Measurements from ENCODE around the gene SLC34A1. TPM values are rescaled to one million over a fixed set of nuclear protein-coding genes. Genes with fewer than 3 reads are reported as not detected.

SLC34A1 gene
- total RNA-seq, 4 donors from 2014 or later: not detected

GRCh38 chr5:177344891-177345290 is 39.3 kb upstream of the SLC34A1 start:
- intact Hi-C loops (cut with DNase I): no loop called here
- WGBS, 2 donors: 92 to 97% methylated on average over 6 of the region's 6 CpGs
- TF ChIP-seq CTCF (IDR thresholded peaks at IDR 0.05) (no peak), POLR2A (IDR thresholded peaks at IDR 0.05) (no peak)
- H3K4me3 ChIP-seq (replicated peaks in 1 of 3): no peak overlapping the region
- peaks cover 0 to 2% of the 10 kb centered on the region in 2 donors for H3K36me3 ChIP-seq
- no peaks in the 10 kb centered on the region for H3K9me3 ChIP-seq
- no peak overlapping the region for H3K27ac ChIP-seq
- H3K27me3 ChIP-seq: no peaks in the 10 kb centered on the region
- H3K4me1 ChIP-seq: peaks cover 3 to 12% of the 10 kb centered on the region in 2 donors
- no peak for DNase-seq

GRCh38 chr5:177346820-177347219 is 37.4 kb upstream of the SLC34A1 start:
- Histone ChIP-seq H3K27ac (no peak overlapping the region), H3K4me1 (peaks cover 14 to 21% of the 10 kb centered on the region in 2 donors), H3K36me3 (peaks cover 0 to 2% of the 10 kb centered on the region in 2 donors), H3K4me3 (replicated peaks in 1 of 3) (no peak overlapping the region), H3K9me3 (no peaks in the 10 kb centered on the region), H3K27me3 (no peaks in the 10 kb centered on the region)
- intact Hi-C loops (cut with DNase I): no loop called here
- DNase-seq: no peak
- TF ChIP-seq POLR2A (IDR thresholded peaks at IDR 0.05) (no peak), CTCF (IDR thresholded peaks at IDR 0.05) (no peak)
- WGBS, 2 donors: 77 to 93% methylated on average over 4 of the region's 4 CpGs

- H3K27me3 ChIP-seq: no peaks in the 10 kb centered on the region
- no peak for DNase-seq
- no peak overlapping the region for H3K4me3 ChIP-seq (replicated peaks in 1 of 3)
- TF ChIP-seq POLR2A (IDR thresholded peaks at IDR 0.05) (no peak), CTCF (IDR thresholded peaks at IDR 0.05) (no peak)
- peaks cover 14 to 27% of the 10 kb centered on the region in 2 donors for H3K4me1 ChIP-seq
- H3K36me3 ChIP-seq: peaks cover 0 to 2% of the 10 kb centered on the region in 2 donors
- intact Hi-C loops (cut with DNase I): no loop called here
- no peaks in the 10 kb centered on the region for H3K9me3 ChIP-seq
- 91 to 92% methylated on average over 4 of the region's 4 CpGs for WGBS, 2 donors
- H3K27ac ChIP-seq: no peak overlapping the region
These were observed 36.5 kb upstream of the SLC34A1 start for GRCh38 chr5:177347699-177348098.

GRCh38 chr5:177349362-177349647 is 34.9 kb upstream of the SLC34A1 start:
- TF ChIP-seq CTCF (IDR thresholded peaks at IDR 0.05): no peak
- no peak for TF ChIP-seq POLR2A (IDR thresholded peaks at IDR 0.05)
- intact Hi-C loops (cut with DNase I): no loop called here
- H3K4me3 ChIP-seq (replicated peaks in 1 of 3): no peak overlapping the region
- DNase-seq: no peak
- no peak overlapping the region for H3K27ac ChIP-seq
- WGBS, 2 donors: 81 to 82% methylated on average over 3 of the region's 3 CpGs
- peaks cover 0 to 2% of the 10 kb centered on the region in 2 donors for H3K36me3 ChIP-seq
- no peaks in the 10 kb centered on the region for H3K27me3 ChIP-seq
- H3K9me3 ChIP-seq: no peaks in the 10 kb centered on the region
- peaks cover 14 to 27% of the 10 kb centered on the region in 2 donors for H3K4me1 ChIP-seq

GRCh38 chr5:177349762-177350161 is 34.5 kb upstream of the SLC34A1 start:
- Histone ChIP-seq H3K27ac (no peak overlapping the region), H3K4me1 (peaks cover 14 to 27% of the 10 kb centered on the region in 2 donors), H3K4me3 (replicated peaks in 1 of 3) (peak overlapping the region in 1 of 3 donors; percentile 93), H3K27me3 (no peaks in the 10 kb centered on the region), H3K36me3 (peaks cover 0 to under 1% of the 10 kb centered on the region in 2 donors), H3K9me3 (no peaks in the 10 kb centered on the region)
- WGBS, 2 donors: 85 to 88% methylated on average over 5 of the region's 5 CpGs
- no peak for DNase-seq
- intact Hi-C loops (cut with DNase I): loop anchor here (5.0 kb wide), 1 partner anchor 37 kb away; the partner anchor contains the start of gene MXD3
- TF ChIP-seq CTCF (IDR thresholded peaks at IDR 0.05) (no peak), POLR2A (IDR thresholded peaks at IDR 0.05) (no peak)

Measured in thyroid gland (tissue), 4 donors.